HG03060 (cell line): Measurements from ENCODE around the gene PCGF1.
A peak's percentile ranks its signal among the peaks of the same experiment; 100 is the strongest.
"Not testable (repeated sequence)": the region's sequence is repeated elsewhere in the genome, so short reads cannot be mapped to it uniquely, and the experiment has no call there.

ENCODE experiments used
- ATAC-seq: cut with Tn5 transposase; IDR thresholded peaks from one replicate; pipeline ENCODE4 v1.9.1; 2021; ENCODE audit warnings: low read depth, moderate number of reproducible peaks; ENCODE audit not compliant: unreplicated experiment

Gene PCGF1

DNA sequence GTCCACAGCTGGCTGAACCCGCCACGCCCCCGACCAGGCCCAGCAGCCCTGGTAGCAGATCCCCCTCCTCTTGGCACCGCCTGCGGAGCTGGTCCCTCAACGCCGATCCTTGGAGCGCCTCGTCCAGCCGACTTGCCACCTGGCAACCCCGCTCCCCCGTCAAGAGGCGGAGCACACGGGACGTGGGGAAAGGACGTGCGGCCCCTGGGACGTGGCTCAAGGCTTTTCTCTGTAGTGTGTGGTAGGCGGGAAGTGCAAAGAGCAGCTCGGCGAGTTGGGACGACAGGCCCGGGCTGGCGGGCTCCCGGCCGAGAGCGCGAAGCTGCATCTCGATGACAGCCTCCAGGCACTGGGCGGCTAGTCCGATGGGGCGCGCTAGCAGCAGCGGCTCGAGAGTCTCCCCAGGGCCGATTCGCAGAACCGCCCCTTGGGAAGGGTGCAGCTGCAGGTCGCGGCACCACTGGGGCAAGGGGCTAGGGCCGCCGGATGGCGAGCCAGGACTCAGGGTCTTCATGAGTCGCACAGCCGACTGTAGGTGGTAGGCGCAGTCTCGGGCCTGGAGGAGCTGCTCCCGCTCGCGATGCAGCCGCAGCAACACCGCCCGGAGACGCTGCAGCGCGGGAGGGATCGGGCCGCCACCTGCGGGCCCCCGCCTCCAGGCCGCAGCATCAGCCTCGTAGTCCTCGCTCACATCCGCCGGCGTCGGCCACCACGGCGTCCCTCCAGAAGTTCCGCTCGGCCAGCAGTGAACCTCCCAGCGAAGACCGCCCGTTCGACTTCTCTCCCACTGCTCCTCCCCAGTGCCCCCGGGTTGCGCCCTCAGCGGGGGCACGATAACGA is 25.3 kb downstream of the PCGF1 start:
- ATAC-seq: peak; percentile 13

- no peak for ATAC-seq
Measured at GRCh38 chr2:74481431-74481830, 26.1 kb downstream of the PCGF1 start.

DNA sequence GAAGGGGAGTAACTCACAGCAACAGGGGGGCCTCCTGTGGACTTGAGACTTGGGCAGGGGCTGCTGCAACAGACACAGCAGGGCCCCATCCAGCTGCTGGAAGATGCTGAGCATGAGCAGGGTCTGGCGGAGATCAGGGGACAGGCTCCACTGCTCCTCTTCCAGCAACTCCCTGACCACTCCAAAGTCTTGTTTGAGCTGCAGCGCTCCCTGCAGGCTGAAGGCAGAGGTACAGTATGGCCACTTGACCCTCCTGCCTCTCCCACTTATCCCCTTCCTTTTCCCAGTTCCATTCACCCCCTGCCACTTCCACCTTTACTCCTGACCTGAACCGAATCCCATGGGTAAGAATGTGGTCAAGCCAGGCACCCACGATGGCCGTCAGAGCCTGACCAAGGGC is 32.6 kb downstream of the PCGF1 start:
- ATAC-seq: no peak

GRCh38 chr2:74474481-74474880 is 33.0 kb downstream of the PCGF1 start:
- ATAC-seq: no peak

GRCh38 chr2:74472945-74473258 is 34.6 kb downstream of the PCGF1 start:
- ATAC-seq: no peak

GRCh38 chr2:74472086-74472944 is 35.2 kb downstream of the PCGF1 start, which contains the start of gene MRPL53:
TSS of gene MRPL53 (minus strand) at chr2:74472680. CDS start at chr2:74472660, 20 bp downstream.
- ATAC-seq: peak; percentile 55

- ATAC-seq: no peak
Measured at GRCh38 chr2:74471332-74472065, 36.0 kb downstream of the PCGF1 start.

- not testable (repeated sequence) for ATAC-seq
Measured at GRCh38 chr2:74470742-74471141, 36.8 kb downstream of the PCGF1 start.

DNA sequence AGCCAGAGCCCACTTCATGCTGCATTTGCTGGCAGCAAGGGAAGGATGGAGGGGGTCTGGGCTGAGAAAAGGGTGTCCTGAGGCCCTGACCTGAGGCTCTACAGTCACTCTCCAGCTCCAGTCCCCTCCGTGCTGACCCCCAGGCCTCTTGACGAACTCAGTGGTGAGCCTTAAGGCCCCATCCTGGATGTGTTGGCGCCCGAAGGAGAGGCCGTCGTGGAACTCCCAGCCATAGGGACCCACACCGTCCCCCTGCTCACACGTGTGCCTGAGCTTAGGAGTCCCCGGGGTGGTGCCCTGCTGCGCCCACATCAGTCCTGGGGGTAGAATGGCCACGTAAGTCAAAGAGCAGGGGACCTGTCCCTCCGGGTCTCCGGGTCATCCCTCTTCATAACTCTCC is 43.1 kb downstream of the PCGF1 start:
- no peak for ATAC-seq

GRCh38 chr2:74462786-74463105 is 44.7 kb downstream of the PCGF1 start:
- no peak for ATAC-seq

DNA sequence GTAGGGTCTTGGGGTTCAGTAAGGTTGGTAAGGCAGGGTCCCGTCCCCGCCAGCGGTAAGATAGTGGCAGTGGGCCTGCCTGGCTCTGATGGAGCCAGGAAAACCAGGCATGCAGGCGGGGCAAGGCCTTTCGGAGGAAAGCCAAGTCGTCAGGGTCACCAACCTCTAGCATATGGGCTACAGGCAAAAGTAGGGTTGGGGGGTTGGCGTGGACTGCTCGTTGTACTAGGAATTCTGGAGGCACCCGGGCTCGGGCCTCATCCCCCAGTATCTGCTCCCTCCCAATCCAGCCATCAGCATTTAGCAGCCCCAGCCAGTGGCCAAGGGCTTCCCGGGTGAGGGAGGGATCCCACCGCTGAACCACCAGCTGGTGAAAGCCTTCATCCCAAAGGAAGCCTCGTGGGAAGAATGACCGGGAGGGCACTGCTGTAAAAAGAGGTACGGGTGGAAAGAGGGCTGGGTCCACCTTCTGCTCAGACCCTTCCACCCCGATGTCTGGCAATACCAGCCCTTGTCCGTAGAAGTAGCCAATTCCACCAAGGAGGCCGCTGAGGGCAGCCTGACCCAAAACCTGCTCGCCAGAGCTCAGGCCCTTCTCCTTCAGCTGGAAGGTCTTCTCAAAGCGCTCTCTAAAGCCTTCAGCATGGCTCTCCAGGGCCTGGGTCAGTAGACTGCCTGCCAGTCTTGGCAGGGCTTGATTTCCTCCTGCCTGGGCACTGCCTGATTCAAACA is 45.3 kb downstream of the PCGF1 start:
- no peak for ATAC-seq

DNA sequence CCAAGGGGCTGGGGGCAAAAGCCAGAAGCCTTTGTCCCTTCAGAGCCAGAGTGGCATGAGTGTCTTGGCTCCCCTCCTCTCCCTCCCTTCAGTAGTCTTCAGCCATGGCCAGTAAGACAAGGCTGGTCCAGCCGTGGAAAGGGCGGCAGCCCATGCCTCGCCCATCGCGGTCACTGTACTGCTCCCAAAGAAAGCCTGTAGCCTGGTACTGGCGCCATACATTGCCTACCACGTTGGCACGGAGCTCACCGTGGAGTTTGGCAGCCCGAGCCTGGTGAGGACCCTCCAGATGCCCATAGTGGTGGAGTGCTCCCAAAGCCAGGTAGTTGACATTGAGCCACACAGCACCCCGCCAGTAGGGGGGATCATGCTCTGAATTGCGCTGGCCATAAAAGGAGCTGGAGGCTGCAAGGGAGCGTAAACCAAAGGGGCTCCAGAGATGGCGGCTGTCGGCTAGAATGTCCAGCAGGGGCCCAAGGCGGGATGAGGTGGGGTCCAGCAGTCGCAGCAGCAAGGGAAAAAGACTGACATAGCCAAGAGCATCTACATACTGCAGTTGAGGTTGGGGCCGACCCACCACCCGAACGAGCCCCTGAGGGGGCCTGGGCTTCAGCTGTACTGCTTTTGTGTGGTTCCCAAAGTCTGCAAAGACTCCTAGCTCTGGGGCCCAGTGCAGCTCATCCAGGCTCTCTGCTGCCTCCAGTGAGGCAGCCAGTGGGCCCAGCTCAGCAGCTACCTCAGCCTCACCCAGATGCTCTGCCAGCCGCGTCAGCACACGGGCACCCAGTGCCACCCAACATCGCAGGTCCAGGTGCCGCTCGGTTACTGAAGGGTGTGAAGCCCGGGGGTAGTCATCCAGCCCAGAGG is 46.1 kb downstream of the PCGF1 start:
- no peak for ATAC-seq

DNA sequence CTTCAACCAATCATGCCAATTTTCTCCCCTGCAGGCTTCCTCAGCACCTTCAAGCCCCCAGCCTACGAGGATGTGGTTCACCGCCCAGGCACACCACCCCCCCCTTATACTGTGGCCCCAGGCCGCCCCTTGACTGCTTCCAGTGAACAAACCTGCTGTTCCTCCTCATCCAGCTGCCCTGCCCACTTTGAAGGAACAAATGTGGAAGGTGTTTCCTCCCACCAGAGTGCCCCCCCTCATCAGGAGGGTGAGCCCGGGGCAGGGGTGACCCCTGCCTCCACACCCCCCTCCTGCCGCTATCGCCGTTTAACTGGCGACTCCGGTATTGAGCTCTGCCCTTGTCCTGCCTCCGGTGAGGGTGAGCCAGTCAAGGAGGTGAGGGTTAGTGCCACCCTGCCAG is 47.3 kb downstream of the PCGF1 start:
- ATAC-seq: not testable (repeated sequence)

- not testable (repeated sequence) for ATAC-seq
Measured at GRCh38 chr2:74459503-74460118, 47.9 kb downstream of the PCGF1 start.

DNA sequence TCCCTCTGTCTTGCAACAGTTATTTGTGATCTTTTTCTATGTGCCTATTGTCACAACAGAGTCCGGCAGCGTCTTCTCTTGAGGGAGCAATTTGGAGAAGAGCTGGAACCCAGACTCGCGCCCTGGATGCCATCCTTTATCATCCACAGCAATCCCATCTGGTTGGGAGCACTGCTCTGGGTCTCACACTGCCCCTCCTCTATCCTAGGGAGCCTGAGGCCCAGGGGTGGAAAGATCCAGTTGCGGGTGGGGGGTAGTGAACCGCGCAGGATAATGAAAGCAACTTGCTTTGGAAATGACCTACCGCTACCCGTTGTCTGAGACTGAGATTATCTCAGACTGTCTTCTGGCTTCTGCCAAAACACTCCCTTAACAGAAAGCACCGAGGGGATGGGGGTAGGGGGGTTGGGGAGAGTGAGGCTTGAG is 48.5 kb downstream of the PCGF1 start:
- no peak for ATAC-seq

DNA sequence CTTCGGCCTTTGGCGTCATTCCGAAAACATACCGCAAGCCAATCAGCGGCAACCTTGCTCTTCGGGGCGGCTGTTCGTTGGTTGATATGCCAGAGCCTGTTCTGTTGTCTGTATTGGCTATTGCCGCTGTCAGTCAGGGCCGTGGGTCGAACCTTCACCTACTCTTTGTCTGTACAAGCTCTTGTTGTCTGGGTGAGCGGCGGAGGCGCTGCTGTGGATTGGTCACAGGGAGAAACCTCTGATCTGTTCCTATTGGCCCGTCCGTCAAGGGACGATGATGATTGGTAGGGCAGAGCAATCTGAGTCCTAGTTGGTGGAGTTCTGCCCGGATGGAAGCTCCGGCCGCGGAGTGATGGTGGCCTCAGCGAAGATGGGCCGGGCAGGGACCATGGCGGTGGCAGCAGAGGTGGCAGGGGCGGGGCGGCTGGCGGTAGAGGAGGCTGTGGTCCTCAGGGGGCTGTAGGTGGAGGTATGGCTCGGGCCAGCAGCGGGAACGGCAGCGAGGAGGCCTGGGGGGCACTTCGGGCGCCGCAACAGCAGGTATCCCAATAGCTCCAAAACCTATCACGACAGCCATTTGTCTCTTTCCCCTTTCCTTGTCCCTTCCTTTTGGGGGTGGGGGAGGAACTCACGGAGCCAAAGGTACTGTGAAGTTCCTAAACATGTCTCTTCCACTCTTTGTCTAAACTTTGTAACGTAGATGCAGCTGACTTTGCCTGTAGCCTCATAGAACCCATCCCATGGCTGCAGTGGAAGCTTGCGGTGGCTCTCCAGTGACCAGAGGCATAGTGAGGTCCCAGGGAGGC is 49.2 kb downstream of the PCGF1 start, which contains the start of gene WBP1:
Gene WBP1, plus strand, starts transcription at position 307 of the 806 bp plus-strand sequence. Its CDS starts 165 bp downstream, at position 472.
- peak; percentile 81 for ATAC-seq

- peak; percentile 10 for ATAC-seq
Measured at GRCh38 chr2:74457549-74458131, 49.9 kb downstream of the PCGF1 start.

GRCh38 chr2:74457129-74457548 is 50.4 kb downstream of the PCGF1 start:
- no peak for ATAC-seq
